Neural progenitor cell (in vitro differentiated cells): ENCODE data around the gene WBP4. TPM values are rescaled to one million over a fixed set of nuclear protein-coding genes. Genes with fewer than 3 reads are reported as not detected.
"Not testable (repeated sequence)": the region's sequence is repeated elsewhere in the genome, so short reads cannot be mapped to it uniquely, and the experiment has no call there.

ENCODE experiments used
- DNase-seq: peaks from one replicate; pipeline ENCODE4 v3.0.0-alpha.2; 2016; ENCODE audit warnings: low spot score
- H2AFZ ChIP-seq: fragments of 200-600 bp; sonication (generic); replicated peaks from 2 replicates; pipeline ENCODE4 v1.6.1; 2016; ENCODE audit warnings: antibody characterized with exemption
- H3F3A ChIP-seq: fragments of 200-600 bp; sonication (generic); 2 replicates; pipeline ENCODE4 v1.6.1; 2016; ENCODE audit warnings: antibody characterized with exemption, low read depth
- H3K27ac ChIP-seq: fragments of 200-600 bp; sonication (generic); 2 replicates; pipeline ENCODE4 v1.5.1; 2016; ENCODE audit warnings: mild to moderate bottlenecking
- H3K27me3 ChIP-seq: fragments of 200-600 bp; sonication (generic); 2 replicates; pipeline ENCODE4 v1.6.1; 2016; ENCODE audit warnings: mild to moderate bottlenecking, moderate library complexity
- H3K36me3 ChIP-seq: fragments of 200-600 bp; sonication (generic); 2 replicates; pipeline ENCODE4 v1.5.1; 2016
- H3K4me1 ChIP-seq: fragments of 200-600 bp; sonication (generic); 2 replicates; pipeline ENCODE4 v1.6.1; 2016; ENCODE audit warnings: mixed run types
- H3K4me2 ChIP-seq: fragments of 200-600 bp; sonication (generic); 2 replicates; pipeline ENCODE4 v1.6.1; 2016
- H3K4me3 ChIP-seq: fragments of 200-600 bp; sonication (generic); 2 replicates; pipeline ENCODE4 v1.5.1; 2016
- H3K79me2 ChIP-seq: fragments of 200-600 bp; sonication (generic); 2 replicates; pipeline ENCODE4 v1.6.1; 2016; ENCODE audit warnings: low read depth
- H3K9ac ChIP-seq: fragments of 200-600 bp; sonication (generic); 2 replicates; pipeline ENCODE4 v1.6.1; 2016
- H3K9me3 ChIP-seq: fragments of 200-600 bp; sonication (generic); 2 replicates; pipeline ENCODE4 v1.5.1; 2016; ENCODE audit warnings: low read depth
- H4K20me1 ChIP-seq: fragments of 200-600 bp; sonication (generic); 2 replicates; pipeline ENCODE4 v1.6.1; 2016; ENCODE audit warnings: low read depth
- H3K27ac Mint-ChIP-seq: 3 replicates; pipeline ENCODE4 v1.8.0; 2021; ENCODE audit warnings: mixed read lengths
- H3K27me3 Mint-ChIP-seq: 2 replicates; pipeline ENCODE4 v1.8.0; 2022; ENCODE audit warnings: low read depth, mild to moderate bottlenecking, inconsistent platforms, moderate library complexity, mixed read lengths; ENCODE audit not compliant: insufficient read depth
- H3K36me3 Mint-ChIP-seq: 3 replicates; pipeline ENCODE4 v1.8.0; 2021; ENCODE audit warnings: mixed read lengths
- H3K4me1 Mint-ChIP-seq: 3 replicates; pipeline ENCODE4 v1.8.0; 2021; ENCODE audit warnings: mixed read lengths
- H3K4me3 Mint-ChIP-seq: 3 replicates; pipeline ENCODE4 v1.8.0; 2021; ENCODE audit warnings: mild to moderate bottlenecking, moderate library complexity, mixed read lengths
- H3K9me3 Mint-ChIP-seq: 3 replicates; pipeline ENCODE4 v1.8.0; 2020; ENCODE audit warnings: mixed read lengths
- CTCF ChIP-seq: fragments of 200-600 bp; sonication (generic); IDR thresholded peaks from 2 replicates; pipeline ENCODE4 v1.5.1; 2017; ENCODE audit warnings: antibody characterized with exemption, mild to moderate bottlenecking
- EZH2 ChIP-seq: fragments of 200-600 bp; sonication (generic); IDR thresholded peaks from 2 replicates; pipeline ENCODE4 v1.6.1; 2017; ENCODE audit warnings: antibody characterized with exemption, mild to moderate bottlenecking, moderate library complexity
- EZH2phosphoT487 ChIP-seq: fragments of 200-600 bp; sonication (generic); IDR thresholded peaks from 2 replicates; pipeline ENCODE4 v1.6.1; 2017; ENCODE audit warnings: antibody characterized with exemption
- total RNA-seq: library from RNA; depleted of rRNA; stranded (reverse); fragments of >200 nt; gene quantifications from 2 replicates; pipeline ENCODE4 v1.2.3, GENCODE V29; 2015; ENCODE audit warnings: low replicate concordance

WBP4 gene
- total RNA-seq, 1 donor from 2014 or later, result 12.9 TPM

GRCh38 chr13:41122838-41123237 lies 61.5 kb downstream of the WBP4 start:
- Mint-ChIP-seq H3K27ac (no peak overlapping the region), H3K9me3 (no peaks in the 10 kb centered on the region), H3K4me3 (no peak overlapping the region), H3K27me3 (peaks cover 4% of the 10 kb centered on the region), H3K36me3 (peaks cover 4% of the 10 kb centered on the region), H3K4me1 (no peaks in the 10 kb centered on the region)
- no peak overlapping the region for H3K9ac ChIP-seq
- H3K4me3 ChIP-seq, result no peak overlapping the region
- no peaks in the 10 kb centered on the region for H3F3A ChIP-seq
- H3K9me3 ChIP-seq, result no peaks in the 10 kb centered on the region
- TF ChIP-seq EZH2phosphoT487, result no peak
- TF ChIP-seq CTCF, result no peak
- no peak for TF ChIP-seq EZH2
- no peak overlapping the region for H3K27ac ChIP-seq
- H3K36me3 ChIP-seq, result no peaks in the 10 kb centered on the region
- no peaks in the 10 kb centered on the region for H3K27me3 ChIP-seq
- H4K20me1 ChIP-seq, result no peaks in the 10 kb centered on the region
- H3K4me2 ChIP-seq, result no peak overlapping the region
- DNase-seq, result no peak
- H3K4me1 ChIP-seq, result no peaks in the 10 kb centered on the region
- peaks cover 3% of the 10 kb centered on the region for H3K79me2 ChIP-seq
- no peak overlapping the region for H2AFZ ChIP-seq

GRCh38 chr13:41127701-41128100 lies 66.4 kb downstream of the WBP4 start:
- Histone ChIP-seq H3K4me2 (no peak overlapping the region), H3K36me3 (no peaks in the 10 kb centered on the region), H3K27ac (no peak overlapping the region), H4K20me1 (no peaks in the 10 kb centered on the region), H3K9ac (no peak overlapping the region), H3F3A (no peaks in the 10 kb centered on the region), H2AFZ (no peak overlapping the region), H3K4me3 (no peak overlapping the region), H3K79me2 (peaks cover 45% of the 10 kb centered on the region), H3K9me3 (no peaks in the 10 kb centered on the region), H3K4me1 (peaks cover 19% of the 10 kb centered on the region), H3K27me3 (no peaks in the 10 kb centered on the region)
- H3K27me3 Mint-ChIP-seq, result peaks cover 8% of the 10 kb centered on the region
- H3K9me3 Mint-ChIP-seq, result no peaks in the 10 kb centered on the region
- no peak overlapping the region for H3K4me3 Mint-ChIP-seq
- no peak for DNase-seq
- peaks cover 20% of the 10 kb centered on the region for H3K4me1 Mint-ChIP-seq
- TF ChIP-seq EZH2phosphoT487 (no peak), CTCF (no peak), EZH2 (no peak)
- no peak overlapping the region for H3K27ac Mint-ChIP-seq
- peaks cover 22% of the 10 kb centered on the region for H3K36me3 Mint-ChIP-seq

- Mint-ChIP-seq H3K4me3 (peak overlapping the region; percentile 96), H3K9me3 (no peaks in the 10 kb centered on the region), H3K27ac (no peak overlapping the region), H3K36me3 (peaks cover 20% of the 10 kb centered on the region), H3K4me1 (peaks cover 28% of the 10 kb centered on the region), H3K27me3 (peaks cover 8% of the 10 kb centered on the region)
- H3K36me3 ChIP-seq, result no peaks in the 10 kb centered on the region
- no peaks in the 10 kb centered on the region for H3K27me3 ChIP-seq
- H3K9ac ChIP-seq, result peak overlapping the region; percentile 36
- no peak for DNase-seq
- no peaks in the 10 kb centered on the region for H3K9me3 ChIP-seq
- H4K20me1 ChIP-seq, result no peaks in the 10 kb centered on the region
- no peaks in the 10 kb centered on the region for H3F3A ChIP-seq
- peaks cover 19% of the 10 kb centered on the region for H3K4me1 ChIP-seq
- H2AFZ ChIP-seq, result no peak overlapping the region
- TF ChIP-seq EZH2 (no peak), EZH2phosphoT487 (no peak), CTCF (no peak)
- peak overlapping the region; percentile 30 for H3K4me3 ChIP-seq
- peak overlapping the region; percentile 71 for H3K4me2 ChIP-seq
- H3K79me2 ChIP-seq, result peaks cover 58% of the 10 kb centered on the region
- no peak overlapping the region for H3K27ac ChIP-seq
These were observed 69.0 kb downstream of the WBP4 start for GRCh38 chr13:41130356-41130755.

GRCh38 chr13:41131189-41131588 lies 69.9 kb downstream of the WBP4 start:
- not testable (repeated sequence) for H3K36me3 ChIP-seq, H3K9me3 ChIP-seq, H3K27me3 ChIP-seq, H2AFZ ChIP-seq, H3K9me3 Mint-ChIP-seq, H3K27ac Mint-ChIP-seq, H3K27me3 Mint-ChIP-seq, H3F3A ChIP-seq, DNase-seq, H3K27ac ChIP-seq, H3K9ac ChIP-seq, H4K20me1 ChIP-seq
- peak overlapping the region; percentile 30 for H3K4me3 ChIP-seq
- H3K4me2 ChIP-seq, result peak overlapping the region; percentile 71
- H3K4me1 ChIP-seq, result peaks cover 19% of the 10 kb centered on the region
- Mint-ChIP-seq H3K4me1 (peaks cover 28% of the 10 kb centered on the region), H3K36me3 (peaks cover 20% of the 10 kb centered on the region), H3K4me3 (peak overlapping the region; percentile 96)
- H3K79me2 ChIP-seq, result peaks cover 58% of the 10 kb centered on the region

- H3K79me2 ChIP-seq, result peaks cover 58% of the 10 kb centered on the region
- peak overlapping the region; percentile 94 for H3K4me3 ChIP-seq
- Mint-ChIP-seq H3K36me3 (peaks cover 18% of the 10 kb centered on the region), H3K4me3 (peak overlapping the region; percentile 96), H3K27ac (peak overlapping the region; percentile 85), H3K4me1 (peaks cover 28% of the 10 kb centered on the region)
- H3K4me2 ChIP-seq, result peak overlapping the region; percentile 90
- not testable (repeated sequence) for H3F3A ChIP-seq, H3K27me3 ChIP-seq, H4K20me1 ChIP-seq, H3K9me3 ChIP-seq, H3K27me3 Mint-ChIP-seq, H3K9me3 Mint-ChIP-seq, H3K27ac ChIP-seq, DNase-seq, H3K36me3 ChIP-seq
- peaks cover 19% of the 10 kb centered on the region for H3K4me1 ChIP-seq
- H3K9ac ChIP-seq, result peak overlapping the region; percentile 67
- peak overlapping the region; percentile 96 for H2AFZ ChIP-seq
These were observed 70.6 kb downstream of the WBP4 start for GRCh38 chr13:41131660-41132511.
